GM19468 (cell line): Measurements from ENCODE around the gene OPRD1.
"Not testable (repeated sequence)": the region's sequence is repeated elsewhere in the genome, so short reads cannot be mapped to it uniquely, and the experiment has no call there.

Experiments
- ATAC-seq: cut with Tn5 transposase; IDR thresholded peaks from one replicate; pipeline ENCODE4 v1.9.1; 2021; ENCODE audit warnings: mild to moderate bottlenecking, moderate library complexity, moderate number of reproducible peaks; ENCODE audit not compliant: unreplicated experiment; ENCODE audit errors: extremely low read depth

Gene OPRD1

DNA sequence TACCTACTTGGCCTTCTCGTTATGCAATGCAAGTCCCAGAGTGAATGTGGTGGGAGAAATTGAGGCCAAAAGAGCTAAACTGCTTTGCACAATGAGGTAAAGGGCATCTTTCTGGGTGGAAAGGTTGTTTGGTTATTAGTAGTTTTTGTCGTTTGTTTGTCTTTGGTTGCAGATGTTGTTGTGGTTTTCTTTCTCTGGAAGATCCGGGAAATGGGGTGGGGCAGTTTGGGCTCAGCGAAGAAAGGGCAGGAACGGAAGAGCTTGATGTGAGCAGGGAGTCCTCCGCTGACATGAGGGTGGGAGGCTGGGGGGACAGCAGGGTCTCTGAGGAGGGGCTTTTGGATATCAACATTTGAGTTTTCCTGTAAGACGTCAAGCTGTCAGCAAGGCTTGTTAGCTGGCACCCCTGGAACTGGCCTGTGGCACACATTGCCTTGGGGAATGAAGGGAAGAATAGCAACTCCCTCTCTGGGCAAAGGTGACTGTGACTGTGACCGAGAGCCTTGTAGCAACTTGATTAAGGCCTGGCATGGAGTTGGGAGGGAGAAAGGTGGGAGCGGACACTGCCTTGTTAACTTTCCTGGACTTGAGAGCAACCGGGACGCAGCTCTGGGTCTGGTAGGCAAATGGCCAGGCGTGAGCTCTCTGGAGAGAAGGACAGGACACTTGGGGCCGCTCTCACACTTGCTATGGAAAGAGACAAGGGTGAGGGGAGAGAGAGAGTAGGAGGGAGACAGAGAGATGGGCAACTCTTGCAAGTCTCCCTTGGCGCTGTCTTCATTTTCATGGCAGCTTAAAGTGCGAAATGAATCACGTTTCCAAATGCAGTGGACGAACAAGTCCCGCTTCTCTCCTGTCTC is 15.4 kb upstream of the OPRD1 start:
- ATAC-seq: no peak

GRCh38 chr1:28800324-28800723 is 11.6 kb upstream of the OPRD1 start:
- no peak for ATAC-seq

DNA sequence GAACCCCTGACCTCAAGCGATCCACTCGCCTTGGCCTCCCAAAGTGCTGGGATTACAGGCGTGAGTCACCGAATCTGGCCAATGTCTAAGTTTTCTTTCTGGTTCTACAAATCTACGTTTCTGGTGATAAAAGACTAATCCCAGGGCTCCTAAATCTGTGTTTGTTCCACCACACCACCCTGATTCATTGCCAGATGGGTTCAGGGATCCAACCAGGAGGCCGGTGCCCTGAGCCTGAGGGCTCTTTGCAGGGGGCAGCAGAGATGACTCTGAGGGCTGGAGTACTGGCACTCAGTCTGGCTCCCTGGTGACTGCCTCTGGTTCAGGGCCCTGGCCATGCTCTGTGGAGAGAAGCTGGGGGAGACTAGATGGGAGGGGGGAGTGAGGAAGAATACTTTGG is 10.5 kb upstream of the OPRD1 start:
- ATAC-seq: no peak

GRCh38 chr1:28803051-28803450 is 8.9 kb upstream of the OPRD1 start:
- no peak for ATAC-seq

DNA sequence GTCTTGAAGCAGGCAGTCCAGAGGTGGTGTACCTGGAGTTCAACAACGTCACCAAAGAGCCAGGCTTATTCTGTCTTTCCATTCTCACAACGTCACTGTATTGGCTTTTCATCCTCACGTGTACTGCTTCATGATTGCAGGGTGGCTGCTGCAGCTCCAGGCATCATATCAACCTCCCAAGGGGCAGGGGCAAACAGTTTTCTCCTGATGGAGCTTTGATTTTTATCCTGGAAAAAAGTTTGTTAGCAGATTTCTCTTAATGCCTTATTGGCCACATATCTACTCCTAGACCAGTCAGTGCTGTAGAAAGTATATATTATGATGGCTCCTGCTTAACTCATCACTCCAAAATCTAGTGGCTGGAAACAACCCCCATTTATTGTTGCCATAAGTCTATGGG is 8.3 kb upstream of the OPRD1 start:
- no peak for ATAC-seq

- ATAC-seq: no peak
These were observed 7.9 kb upstream of the OPRD1 start for GRCh38 chr1:28804071-28804470.

- no peak for ATAC-seq
These were observed 4.9 kb upstream of the OPRD1 start for GRCh38 chr1:28807046-28807445.

DNA sequence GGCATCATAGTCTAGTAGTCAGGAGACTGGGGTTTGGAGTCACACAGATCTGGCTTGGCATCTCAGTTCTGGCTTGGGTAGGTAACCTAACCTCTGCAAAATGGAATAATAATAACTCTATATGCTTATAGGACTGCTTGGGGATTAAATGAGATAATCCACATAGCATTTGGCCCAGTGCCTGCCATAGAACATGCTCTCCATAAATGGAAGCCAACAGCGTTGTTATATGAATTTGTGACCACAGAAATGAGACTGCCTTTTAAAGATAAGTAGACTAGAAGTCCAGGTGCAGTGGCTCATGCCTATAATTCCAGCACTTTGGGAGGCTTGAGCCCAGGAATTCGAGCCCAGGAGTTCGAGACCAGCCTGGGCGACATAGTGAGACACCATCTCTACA is 4.0 kb upstream of the OPRD1 start:
- no peak for ATAC-seq

- no peak for ATAC-seq
These were observed 603 bp upstream of the OPRD1 start for GRCh38 chr1:28811369-28811765.

DNA sequence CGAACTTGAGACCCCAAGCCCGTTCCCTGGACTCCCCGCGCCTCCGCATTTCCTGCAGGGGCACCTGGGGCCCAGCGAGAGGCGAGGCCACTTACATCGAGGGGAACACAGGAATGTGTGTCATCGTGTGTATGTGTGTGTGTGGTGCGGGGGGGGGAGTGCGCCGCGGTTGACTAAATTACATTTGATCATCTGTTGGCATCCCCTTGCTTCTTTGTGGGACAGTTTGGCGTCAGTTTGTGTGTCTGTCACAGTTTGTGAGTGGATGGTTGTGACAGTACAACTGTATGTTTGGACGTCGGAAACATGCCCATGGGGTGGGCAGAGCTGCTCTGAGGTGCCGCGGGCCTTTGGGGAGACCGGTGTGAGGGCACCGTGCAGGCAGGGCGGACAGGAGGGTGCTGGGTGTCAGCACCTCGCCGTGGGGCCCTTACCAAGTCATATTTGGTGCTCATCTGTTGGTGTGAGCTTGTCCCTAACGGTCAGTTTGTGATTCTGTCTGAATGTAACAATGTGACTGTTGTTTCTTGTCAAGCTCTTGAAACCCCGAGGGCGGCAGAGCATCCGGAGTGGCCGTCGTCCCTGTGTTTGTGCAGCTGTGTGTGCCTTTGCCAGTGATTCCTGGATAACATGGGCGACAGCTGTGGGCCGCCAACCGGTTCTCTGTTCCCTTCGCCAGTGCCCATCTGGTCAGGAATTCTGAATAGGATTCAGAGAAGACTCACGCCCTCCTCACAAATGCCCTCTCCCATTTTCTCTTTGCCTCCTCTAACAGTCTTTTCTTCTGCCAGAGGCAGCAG is 899 bp downstream of the OPRD1 start:
- ATAC-seq: no peak

- no peak for ATAC-seq
These were observed 2.0 kb downstream of the OPRD1 start for GRCh38 chr1:28813931-28814465.

DNA sequence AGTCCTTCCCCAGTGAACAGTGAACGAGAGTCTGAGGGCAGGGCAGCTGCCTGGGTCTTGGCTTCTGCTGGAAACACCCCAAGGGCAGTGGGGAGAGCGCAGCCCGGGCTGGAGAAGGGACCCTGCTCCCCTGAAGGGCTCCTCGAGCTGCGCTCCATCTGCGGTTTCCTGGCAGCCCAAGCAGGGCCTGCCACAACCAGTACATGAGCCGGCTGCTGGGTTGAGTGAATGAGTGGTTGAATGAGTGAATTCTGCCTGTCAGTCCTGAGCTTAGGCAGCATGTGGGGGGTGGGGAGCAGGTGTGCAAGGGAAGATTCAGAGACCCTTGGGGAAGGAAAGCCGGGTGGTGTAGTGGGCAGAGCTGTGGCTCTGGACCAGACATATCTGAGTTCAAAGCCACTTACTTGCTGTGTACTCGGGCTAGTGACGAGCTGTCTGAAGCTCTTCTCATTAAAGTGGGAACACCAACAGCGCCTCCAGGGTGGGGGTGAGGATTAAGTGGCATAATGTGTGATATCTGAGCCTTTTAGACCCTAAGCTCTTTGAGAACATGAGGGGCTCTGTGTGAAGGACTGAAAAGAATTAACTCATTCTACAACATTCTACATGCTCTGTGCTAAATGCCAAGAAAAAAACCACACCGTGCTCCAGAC is 3.7 kb downstream of the OPRD1 start:
- ATAC-seq: no peak

GRCh38 chr1:28817133-28817532 is 5.2 kb downstream of the OPRD1 start:
- no peak for ATAC-seq

DNA sequence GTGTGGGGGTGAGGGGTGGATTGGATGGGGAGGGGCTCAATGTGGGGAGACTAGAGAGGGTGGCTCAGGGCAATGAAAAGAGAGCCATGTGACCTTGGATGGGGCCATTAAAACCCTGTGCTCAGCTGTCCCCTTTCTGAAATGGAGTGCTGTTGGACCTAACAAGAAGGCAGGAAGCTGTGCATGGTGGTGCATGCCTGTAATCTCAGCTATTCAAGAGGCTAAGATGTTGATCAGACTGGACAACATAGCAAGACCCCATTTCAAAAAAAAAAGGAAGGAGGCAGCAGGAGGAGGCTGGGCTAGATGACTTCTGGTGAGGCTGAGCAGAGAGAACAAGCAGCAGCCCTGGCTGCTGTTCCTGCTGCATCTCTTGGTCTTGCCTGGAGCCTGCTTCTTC is 7.0 kb downstream of the OPRD1 start:
- no peak for ATAC-seq

DNA sequence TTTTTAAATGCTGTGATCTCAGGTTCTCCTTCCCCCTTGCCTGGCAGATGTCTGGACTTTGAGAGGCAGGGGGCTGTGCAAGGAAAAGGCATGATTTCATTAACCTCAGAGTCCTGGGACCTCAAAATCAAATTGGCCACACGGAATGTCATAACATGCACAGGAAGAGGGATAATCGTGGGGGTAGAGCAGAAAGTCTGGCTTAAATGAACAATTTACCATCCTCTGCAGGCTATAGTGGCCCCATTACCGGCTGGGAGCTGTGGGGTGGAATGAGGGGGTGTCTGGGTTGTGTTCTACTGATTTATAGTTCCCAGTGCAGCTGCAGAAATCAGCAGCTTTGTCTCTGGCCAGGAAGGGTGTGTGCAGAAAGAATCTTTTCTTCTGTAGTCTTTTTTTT is 10.8 kb downstream of the OPRD1 start:
- no peak for ATAC-seq

- ATAC-seq: not testable (repeated sequence)
These were observed 12.1 kb downstream of the OPRD1 start for GRCh38 chr1:28824061-28824460.

DNA sequence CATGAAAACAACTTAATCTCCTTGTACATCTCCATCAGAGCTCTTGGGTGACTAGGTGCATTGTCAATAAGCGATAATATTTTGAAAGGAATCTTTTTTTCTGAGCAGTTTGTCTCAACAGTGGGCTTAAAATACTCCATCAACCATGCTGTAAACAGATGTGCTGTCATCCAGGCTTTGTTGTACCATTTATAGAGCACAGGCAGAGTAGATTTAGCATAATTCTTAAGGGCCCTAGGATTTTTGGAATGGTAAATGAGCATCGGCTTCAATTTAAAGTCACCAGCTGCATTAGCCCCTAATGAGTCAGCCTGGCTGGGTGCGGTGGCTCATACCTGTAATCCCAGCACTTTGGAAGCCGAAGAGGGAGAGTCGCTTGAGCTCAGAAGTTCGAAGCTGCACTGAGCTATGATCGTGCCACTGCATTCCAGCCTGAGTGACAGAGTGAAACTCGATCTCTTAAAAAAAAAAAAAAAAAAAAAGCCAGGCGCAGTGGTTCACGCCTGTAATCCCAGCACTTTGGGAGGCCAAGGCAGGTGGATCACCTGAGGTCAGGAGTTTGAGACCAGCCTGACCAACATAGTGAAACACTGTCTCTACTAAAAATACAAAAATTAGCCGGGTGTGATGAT is 16.4 kb downstream of the OPRD1 start:
- ATAC-seq: not testable (repeated sequence)

DNA sequence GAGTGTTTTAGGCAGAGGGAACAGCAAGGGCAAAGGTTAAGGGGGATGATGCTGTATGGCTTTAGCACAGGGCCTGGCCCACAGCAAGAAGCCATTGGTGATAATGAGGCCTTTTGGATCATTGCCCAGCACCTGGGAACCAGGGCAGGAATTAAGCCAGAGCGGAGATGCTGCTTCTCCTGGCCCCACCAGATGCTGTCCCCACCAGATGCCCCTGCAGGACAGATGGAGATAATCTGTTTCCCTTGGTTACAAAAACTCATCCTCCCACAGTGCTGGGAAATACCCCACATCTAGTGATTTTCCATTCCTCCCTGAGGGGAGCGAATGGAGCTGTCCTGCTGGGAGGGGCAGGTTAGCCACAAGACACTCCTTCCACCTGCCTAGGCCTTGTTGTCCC is 18.8 kb downstream of the OPRD1 start:
- ATAC-seq: no peak

GRCh38 chr1:28832966-28833365 is 21.0 kb downstream of the OPRD1 start:
- no peak for ATAC-seq

- ATAC-seq: no peak
These were observed 21.4 kb downstream of the OPRD1 start for GRCh38 chr1:28833381-28833780.
